NCI-H82 treated with DMSO at 0.1 percent for 48 hours (cell line): ENCODE results near the gene VSX2.

ENCODE experiments used
- DNase-seq: peaks from one replicate; lab custom pipeline; 2025; ENCODE audit not compliant: unreplicated experiment; lab: John Stamatoyannopoulos, UW

VSX2 gene

GRCh38 chr14:74221741-74222140 lies 17.5 kb upstream of the VSX2 start:
- DNase-seq: no peak

DNA sequence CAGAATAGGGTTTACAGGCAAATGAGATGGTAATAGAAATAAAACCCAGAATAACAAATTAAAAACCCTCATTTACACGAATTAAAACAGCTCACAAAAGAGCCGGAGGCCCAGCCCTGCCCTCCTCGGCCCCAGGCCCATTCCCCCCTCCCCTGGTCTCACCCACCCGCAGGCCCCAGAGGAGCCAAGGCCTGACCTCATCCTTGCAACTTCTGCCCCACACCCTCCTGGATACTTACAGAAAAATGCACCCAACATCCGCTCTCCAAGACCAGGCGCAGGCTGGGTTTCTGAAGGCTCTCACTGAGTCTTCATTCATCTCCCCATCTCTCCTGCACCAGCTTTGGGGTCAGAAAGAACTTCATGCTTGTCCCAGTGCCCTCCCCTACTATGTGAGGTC lies 16.2 kb upstream of the VSX2 start:
- DNase-seq: no peak

- DNase-seq: no peak
These were observed 7.5 kb upstream of the VSX2 start for GRCh38 chr14:74231784-74232183.

GRCh38 chr14:74235017-74235416 lies 4.2 kb upstream of the VSX2 start:
- no peak for DNase-seq

- no peak for DNase-seq
These were observed 1.8 kb upstream of the VSX2 start for GRCh38 chr14:74237441-74237840.

- DNase-seq: no peak
These were observed 872 bp downstream of the VSX2 start for GRCh38 chr14:74239848-74240793.

DNA sequence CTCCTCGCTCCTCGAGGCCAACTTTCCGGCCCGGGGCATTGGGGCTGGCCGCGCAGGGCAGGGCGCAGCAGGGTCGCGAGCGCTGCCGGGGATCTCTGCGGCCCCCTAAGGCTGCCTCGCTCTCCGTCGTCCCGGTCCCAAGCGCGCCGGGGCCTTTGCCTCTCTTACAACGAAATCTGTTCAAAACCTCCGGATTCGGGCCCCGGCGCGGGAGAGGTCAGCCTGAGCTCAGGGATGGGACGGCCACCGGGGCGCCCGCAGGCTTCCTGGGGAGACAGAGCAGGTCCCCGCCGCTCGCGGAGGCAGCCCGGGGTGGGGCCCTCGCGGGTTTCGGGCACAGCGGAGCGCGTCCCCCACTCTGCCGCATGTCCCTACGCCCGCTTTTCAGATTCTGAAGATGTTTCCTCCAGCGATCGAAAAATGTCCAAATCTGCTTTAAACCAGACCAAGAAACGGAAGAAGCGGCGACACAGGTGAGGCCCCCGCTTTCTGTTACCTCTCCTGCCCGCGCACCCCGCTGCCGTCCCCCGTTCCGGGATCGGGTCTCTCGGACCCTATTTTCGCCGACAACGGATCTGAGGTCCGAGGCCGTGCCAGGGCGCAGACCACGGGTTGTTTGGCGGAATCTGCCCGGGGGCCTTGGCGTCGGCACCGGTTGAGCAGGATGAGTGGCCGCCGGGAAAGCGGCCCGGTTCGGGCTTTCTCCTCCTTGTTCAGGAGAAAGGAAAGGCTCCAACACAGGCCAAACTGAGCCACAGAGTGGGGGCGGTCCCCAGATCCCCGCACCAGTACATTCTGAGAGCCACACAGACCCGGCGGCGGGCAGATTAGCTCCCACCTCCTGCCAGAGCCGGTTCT lies 1.8 kb downstream of the VSX2 start:
- no peak for DNase-seq

DNA sequence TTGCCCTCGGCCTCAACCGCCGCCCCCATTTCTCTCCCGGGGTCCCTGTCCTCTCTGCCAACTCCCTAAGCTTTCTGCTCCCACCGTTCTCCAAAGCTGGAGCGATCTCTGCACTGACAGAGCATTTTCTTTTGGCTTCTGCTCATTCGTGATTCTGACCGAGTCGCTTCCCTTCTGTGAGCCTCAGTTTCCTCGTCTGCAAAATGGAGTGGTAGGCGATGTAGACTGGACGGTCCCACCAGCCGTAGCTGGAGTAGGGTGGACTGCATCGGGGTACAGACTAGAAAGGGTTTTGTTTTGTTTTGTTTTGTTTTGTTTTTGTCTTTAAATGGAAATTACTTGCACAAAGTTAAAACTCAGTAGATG lies 2.4 kb downstream of the VSX2 start:
- DNase-seq: no peak

DNA sequence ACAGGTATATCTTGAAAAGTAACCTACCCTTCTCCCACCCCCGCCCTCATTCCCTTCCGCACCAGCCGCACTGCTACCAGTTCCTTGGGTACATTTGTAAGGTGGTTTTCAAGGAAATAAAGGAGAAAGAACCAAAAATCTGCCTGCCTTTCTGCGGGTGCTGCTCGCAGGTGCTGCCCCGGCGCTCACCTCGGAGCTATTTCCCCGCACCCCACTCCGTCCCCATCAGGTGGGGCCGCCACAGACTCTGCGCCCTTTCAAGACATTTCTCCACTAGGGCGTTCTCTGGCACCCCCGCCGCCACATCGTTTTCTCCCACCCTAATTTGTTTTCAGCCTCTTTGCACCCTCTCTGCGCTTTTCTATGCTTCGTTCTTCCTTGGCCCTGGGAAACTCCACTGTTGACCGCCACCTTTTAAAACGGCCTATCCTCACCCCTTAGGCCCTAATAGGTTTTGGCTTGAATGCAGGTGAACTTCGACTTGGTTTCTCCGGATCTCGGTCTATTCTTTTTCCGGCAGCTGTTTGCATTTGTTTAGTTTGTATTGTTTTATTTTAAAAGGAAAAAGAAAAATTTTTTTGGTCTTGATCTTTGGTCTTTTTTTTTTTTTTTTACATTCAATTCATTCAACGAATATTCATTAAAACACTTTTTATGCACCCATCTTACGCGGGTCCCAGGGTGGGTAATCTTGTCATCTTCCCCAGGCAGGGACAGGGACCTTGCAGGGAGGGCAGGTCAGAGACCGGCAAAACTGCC lies 3.0 kb downstream of the VSX2 start:
- no peak for DNase-seq

DNA sequence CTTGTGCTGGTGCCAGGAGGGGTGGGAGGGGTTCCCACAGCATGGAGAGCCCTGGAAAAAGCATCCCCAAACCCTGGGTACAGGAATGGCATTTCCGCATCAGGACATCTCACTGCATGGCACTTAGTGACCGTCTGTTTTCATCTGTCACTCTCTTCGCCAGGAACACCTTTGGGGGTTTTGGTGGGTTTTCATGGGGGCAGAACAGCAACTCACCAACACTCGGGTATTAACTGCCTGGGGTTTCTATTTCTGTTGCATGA lies 3.5 kb downstream of the VSX2 start:
- DNase-seq: no peak

- DNase-seq: no peak
These were observed 3.8 kb downstream of the VSX2 start for GRCh38 chr14:74243051-74243450.

DNA sequence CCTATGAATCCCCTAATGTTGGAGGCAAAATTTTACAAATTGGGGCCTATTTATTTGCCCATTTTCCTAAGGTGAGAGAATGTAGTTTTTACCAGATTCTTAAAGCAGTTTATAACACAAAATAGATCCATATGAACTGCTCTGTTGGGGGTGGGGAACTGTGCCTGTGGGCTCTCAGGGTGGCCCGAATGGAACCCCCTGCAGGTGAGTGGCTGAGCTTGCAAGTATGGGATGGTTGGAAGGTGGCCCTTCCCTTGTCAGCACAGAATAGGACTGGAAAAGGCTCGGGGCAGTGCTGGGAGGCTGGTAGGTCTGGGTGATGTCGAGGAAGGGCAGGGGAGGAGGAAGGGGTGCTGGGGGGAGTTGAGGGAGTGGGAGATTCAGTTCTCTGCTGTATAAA lies 4.9 kb downstream of the VSX2 start:
- DNase-seq: no peak

DNA sequence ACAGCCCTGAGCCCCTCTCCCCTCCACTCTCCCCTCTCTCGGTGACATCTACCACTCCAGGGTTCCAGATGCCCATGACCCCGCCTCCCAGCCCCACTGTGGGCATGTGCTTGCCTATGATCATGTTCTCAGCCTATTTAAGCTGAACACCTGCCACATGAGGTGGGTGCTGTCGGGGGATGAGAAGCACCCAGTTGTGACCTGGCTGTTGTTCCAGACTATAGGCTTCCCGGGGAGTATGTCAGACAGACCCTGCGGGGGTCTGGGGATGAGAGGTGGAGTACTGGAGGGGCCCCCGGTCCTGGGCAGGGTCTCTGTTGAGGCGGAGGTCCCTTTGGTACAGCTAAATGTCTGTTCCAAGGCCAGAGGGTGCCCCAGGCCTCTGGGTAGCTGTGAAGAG lies 6.0 kb downstream of the VSX2 start:
- no peak for DNase-seq

- DNase-seq: no peak
These were observed 7.3 kb downstream of the VSX2 start for GRCh38 chr14:74246542-74246941.

DNA sequence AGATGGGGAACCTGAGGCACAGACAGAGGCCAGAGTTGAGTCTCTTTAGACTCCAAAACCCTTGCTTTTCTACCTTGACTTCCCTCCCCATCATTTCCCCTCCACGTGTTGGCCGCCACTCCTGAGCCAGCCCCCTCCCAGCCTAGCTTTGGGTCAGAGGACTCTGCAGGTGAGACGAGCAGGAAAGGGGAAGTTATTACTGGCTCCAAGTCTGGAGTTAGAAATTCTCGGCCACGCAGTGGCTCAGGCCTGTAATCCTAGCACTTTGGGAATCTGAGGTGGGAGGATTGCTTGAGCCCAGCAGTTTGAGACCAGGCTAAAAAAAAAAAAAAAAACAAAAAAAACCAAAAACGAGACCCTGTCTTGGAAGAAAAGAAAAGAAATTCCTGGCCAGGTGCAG lies 8.8 kb downstream of the VSX2 start:
- DNase-seq: no peak

DNA sequence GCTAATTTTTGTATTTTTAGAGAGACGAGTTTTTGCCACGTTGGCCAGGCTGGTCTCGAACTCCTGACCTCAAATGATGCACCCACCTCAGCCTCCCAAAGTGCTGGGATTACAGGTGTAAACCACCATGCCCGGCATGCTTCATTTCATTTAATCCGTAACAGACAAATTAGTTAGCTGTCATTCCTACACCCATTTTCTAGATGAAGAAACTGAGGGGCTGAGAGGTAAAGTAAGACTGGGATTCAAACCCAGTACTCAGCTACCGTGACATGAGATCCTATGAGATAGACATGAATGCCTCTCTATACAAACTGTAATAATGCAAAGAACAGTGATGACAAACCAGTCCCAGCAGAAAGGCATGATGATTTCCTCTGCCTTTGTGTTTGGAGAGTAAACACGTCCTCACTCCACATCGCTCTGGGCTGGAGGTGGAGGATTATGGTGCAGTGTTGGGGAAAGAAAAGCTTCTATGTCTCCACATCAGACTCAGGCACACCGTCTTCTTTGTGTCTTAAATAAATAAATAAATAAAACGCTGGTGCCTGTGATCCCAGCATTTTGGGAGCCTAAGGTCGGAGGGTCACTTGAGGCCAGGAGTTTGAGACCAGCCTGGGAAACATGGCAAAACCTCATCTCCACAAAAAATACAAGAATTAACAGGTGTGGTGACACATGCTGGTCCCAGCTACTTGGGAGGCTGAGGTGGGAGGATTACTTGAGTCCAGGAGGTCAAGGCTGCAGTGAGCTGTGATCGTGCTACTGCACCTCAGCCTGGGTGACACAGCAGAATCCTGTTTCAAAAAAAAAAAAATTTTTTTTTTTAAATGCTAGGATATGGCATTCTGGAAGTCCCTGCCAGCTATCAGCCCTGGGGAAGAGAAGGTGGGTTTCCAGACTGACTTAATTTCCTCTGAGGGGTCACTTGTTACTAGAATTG lies 10.5 kb downstream of the VSX2 start:
- no peak for DNase-seq

DNA sequence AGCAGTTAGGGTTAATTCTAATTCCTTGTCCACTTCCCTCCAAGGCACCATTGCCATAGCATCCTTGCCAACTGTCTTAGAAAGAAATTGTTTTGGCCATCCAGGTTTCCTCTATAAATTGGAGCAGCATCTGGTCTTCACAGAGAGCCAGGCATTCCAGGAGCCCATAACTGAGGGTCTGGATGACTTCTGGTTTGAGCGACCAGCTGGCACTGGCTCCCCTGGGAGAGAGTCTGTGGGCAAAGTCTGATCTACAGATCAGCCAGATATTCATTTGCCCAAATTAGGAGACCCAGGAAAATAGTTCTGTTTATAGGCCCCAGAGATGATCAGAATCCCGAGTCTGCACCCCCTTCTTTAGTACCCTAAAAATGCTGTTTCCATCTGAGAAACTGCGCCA lies 16.0 kb downstream of the VSX2 start:
- DNase-seq: no peak

- peak; percentile 24 for DNase-seq
These were observed 18.1 kb downstream of the VSX2 start for GRCh38 chr14:74257078-74257940.

- no peak for DNase-seq
These were observed 18.9 kb downstream of the VSX2 start for GRCh38 chr14:74257941-74258763.
